ENCODE data around the gene GSK3B. TPM values are rescaled to one million over a fixed set of nuclear protein-coding genes. Genes with fewer than 3 reads are reported as not detected.

GSK3B gene
- total and polyA plus RNA-seq, 10 of the 15 experiments (the other 5 are each of a cell fraction or from before 2014, with no cell fraction given) = 8.5 to 49.8 (median 25.5) TPM

DNA sequence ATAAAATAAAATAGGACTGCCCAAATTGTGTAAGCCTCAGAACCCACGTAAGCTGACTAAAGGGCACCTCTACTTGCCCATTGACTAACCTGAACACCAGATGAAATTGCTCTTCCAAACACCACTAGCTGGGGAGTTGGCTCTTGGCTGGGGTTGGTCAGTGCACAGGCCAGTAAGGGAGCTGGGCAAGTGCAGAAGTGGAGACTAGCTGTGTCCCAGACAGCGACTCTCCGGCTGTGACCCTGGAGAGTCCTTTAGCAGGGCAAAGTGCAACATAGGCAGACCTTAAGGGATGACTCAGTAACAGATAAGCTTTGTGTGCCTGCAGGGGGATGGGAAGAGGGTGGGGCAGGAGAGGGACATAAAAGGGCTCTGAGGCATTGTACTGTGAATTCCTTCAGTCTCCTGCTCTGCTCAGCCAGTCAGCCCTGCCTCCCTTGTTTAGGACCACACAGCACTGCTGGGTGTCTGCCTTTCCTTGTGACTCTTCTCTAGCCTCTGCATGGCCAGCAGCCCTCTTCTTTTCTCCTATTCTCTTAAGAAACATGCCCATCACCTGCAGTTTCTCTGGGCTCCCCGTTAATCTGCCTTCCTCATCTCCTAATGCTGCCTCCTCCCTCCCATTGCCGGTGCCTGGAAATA, 299.2 kb downstream of the GSK3B start:
- no peak overlapping the region for H3K27ac ChIP-seq (ENCODE audit: control insufficient read depth, insufficient read depth)
- no peaks in the 10 kb centered on the region for H3K27me3 ChIP-seq (replicated peaks in 1 of 2; ENCODE audit: control insufficient read depth in 2 of 2, insufficient read depth in 2 of 2, low read length in 1 of 2)
- no peaks in the 10 kb centered on the region for H3K4me1 ChIP-seq (ENCODE audit: control insufficient read depth, insufficient read depth, low read length)
- ChIA-PET CTCF (no interaction called here), SMC1A (ENCODE audit: uncharacterized antibody, unreplicated experiment) (interaction anchor here (1.4 kb wide), 1 partner anchor 26 kb away, joined by 3 read pairs; no protein-coding TSS in a partner anchor), POLR2A (no interaction called here), RAD21 (ENCODE audit: unreplicated experiment) (no interaction called here)
- TF ChIP-seq RELA (IDR thresholded peaks at IDR 0.05; ENCODE audit: borderline replicate concordance, partially characterized antibody) (no peak), PKNOX1 (IDR thresholded peaks at IDR 0.05) (no peak), EGR1 (IDR thresholded peaks at IDR 0.05; ENCODE audit: borderline replicate concordance in 1 of 2, low read depth in 2 of 2, low read length in 2 of 2) (no peak), NBN (IDR thresholded peaks at IDR 0.05) (no peak), MTA3 (IDR thresholded peaks at IDR 0.05; ENCODE audit: borderline replicate concordance, low read length) (no peak), ESRRA (IDR thresholded peaks at IDR 0.05; ENCODE audit: low read length) (no peak), RBBP5 (conservative IDR thresholded peaks at IDR 0.05) (no peak), SREBF2 (IDR thresholded peaks at IDR 0.05; ENCODE audit: low read length) (no peak), FOXM1 (IDR thresholded peaks at IDR 0.05; ENCODE audit: low read depth, low read length) (no peak), SPI1 (IDR thresholded peaks at IDR 0.05; ENCODE audit: borderline replicate concordance, insufficient read depth, low read depth, low read length) (no peak), KAT2A (conservative IDR thresholded peaks at IDR 0.05; ENCODE audit: control insufficient read depth, low read depth, low read length) (no peak), ETV6 (conservative IDR thresholded peaks at IDR 0.05 in 1 of 2, IDR thresholded peaks at IDR 0.05 in 1 of 2; ENCODE audit: borderline replicate concordance in 1 of 2, low read depth in 1 of 2) (no peak)
- no TSS peak for BruUV-seq (replicated peaks)
- intact Hi-C loops (cut with micrococcal nuclease; ENCODE audit: unreplicated experiment) = no loop called here
- H3K4me3 ChIP-seq = no peak overlapping the region
- no peaks in the 10 kb centered on the region for H3K79me2 ChIP-seq (ENCODE audit: control insufficient read depth, insufficient read depth, low read length)
- ATAC-seq (peak; percentile 34), FAIRE-seq (no peak), DNase-seq (ENCODE audit: low read depth, low spot score) (no peak)
- no peak overlapping the region for H3K9ac ChIP-seq (ENCODE audit: control insufficient read depth, insufficient read depth, low read length)
- no peak overlapping the region for H2AFZ ChIP-seq (ENCODE audit: control insufficient read depth, low read depth, low read length)
- no peaks in the 10 kb centered on the region for H3K36me3 ChIP-seq (ENCODE audit: control insufficient read depth in 2 of 2, insufficient read depth in 2 of 2, low read length in 1 of 2)
- no peak overlapping the region for H3K4me2 ChIP-seq (ENCODE audit: control insufficient read depth, insufficient read depth)
- H4K20me1 ChIP-seq (ENCODE audit: control insufficient read depth, insufficient read depth) = no peaks in the 10 kb centered on the region
- in situ Hi-C loops (cut with MboI) = no loop called here
- WGBS (ENCODE audit: insufficient coverage, insufficient replicate concordance, low lambda C conversion rate, missing lambda C conversion rate) = 67% methylated on average over 5 of the region's 5 CpGs
- H3K9me3 ChIP-seq (replicated peaks; ENCODE audit: control insufficient read depth, insufficient read depth, low read length) = no peaks in the 10 kb centered on the region
